ENCODE measurements around the gene BCKDHA. TPM values are rescaled to one million over a fixed set of nuclear protein-coding genes. Genes with fewer than 3 reads are reported as not detected.

The BCKDHA gene
- total and polyA plus RNA-seq, 7 donors = 19.0 to 35.7 (median 32.9) TPM

DNA sequence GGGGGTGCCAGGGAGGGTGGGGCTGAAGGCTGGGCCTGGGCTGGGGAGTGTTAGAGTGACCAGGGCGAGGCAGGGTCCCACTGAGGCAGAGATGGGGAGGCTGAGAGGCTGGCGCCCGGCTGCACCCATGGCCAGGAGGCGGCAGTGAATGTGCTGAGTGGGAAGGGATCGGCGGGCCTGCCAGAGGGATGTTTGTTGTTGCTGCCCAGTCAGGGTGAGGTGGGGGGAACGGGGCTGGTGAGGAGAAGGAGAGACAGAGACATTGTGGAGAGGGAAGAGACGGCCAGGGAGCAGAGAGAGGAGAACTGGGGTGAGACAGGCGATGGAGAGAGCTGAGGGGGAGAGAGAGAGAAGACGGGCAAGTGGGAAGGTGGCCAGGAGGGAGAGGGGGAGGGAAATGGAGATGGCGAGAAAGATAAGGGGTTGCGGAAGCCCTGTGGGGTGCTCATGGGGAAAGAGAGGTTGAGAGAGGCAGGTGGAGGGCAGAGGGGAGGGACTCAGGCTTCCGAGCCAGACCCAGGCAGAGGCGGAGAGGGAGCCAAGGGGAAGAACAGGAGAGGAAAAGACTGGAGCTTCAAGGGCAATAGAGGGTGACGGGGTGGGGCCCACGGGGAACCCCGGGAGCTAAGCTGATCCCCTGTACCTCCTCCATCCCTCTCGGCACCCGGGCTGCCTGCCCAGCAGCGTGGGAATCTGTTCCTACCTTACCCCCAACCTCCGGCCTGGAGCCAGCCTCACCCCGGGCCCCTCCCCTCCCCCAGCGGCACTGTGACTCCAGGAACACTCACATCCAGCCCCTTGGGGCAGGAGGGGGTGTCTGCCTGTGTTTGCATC is 30.2 kb downstream of the BCKDHA start:
- no peaks in the 10 kb centered on the region for H3K27me3 ChIP-seq
- intact Hi-C loops (cut with DNase I) = no loop called here

DNA sequence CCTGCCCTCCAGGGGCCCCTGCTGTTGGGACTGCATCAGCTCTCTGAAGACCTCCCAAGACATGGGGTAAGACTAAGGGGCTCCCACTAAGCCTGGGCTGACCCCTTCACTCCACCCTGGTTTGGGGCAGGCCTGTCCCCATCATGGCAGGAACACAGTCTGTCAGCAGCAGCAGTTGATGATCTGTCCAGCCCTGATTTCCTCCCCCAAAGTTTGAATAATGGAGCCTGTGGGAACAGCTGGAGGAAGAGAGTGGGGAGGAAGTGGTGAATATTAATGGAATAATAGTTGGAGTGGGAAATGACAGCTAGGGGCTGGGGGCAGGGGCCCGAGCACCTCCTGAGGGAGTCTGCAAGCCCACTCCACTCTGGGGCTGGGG is 30.9 kb downstream of the BCKDHA start:
- Histone ChIP-seq H3K4me1 (peaks cover 0 to 40% (median 34%) of the 10 kb centered on the region in 4 donors), H3K4me3 (peak overlapping the region; percentile 36 to 63 (median 56)), H3K27ac (peak overlapping the region; percentile 82 to 89 (median 86)), H3K27me3 (no peaks in the 10 kb centered on the region), H3K9me3 (no peaks in the 10 kb centered on the region), H3K36me3 (peaks cover 0 to 50% (median 18%) of the 10 kb centered on the region in 4 donors)
- intact Hi-C loops (cut with DNase I) = no loop called here
- WGBS, 2 donors = 49 to 83% methylated on average over 1 of the region's 1 CpG
- no peak for DNase-seq
- TF ChIP-seq CTCF (IDR thresholded peaks at IDR 0.05) (no peak), POLR2AphosphoS5 (IDR thresholded peaks at IDR 0.05) (no peak), EP300 (IDR thresholded peaks at IDR 0.05) (no peak), POLR2A (IDR thresholded peaks at IDR 0.05) (no peak)

More for the DNA sequence above, 30.2 kb downstream of the BCKDHA start:
- no peak for TF ChIP-seq POLR2AphosphoS5 (IDR thresholded peaks at IDR 0.05)
- no peak for TF ChIP-seq CTCF (IDR thresholded peaks at IDR 0.05)
- no peak for TF ChIP-seq EP300 (IDR thresholded peaks at IDR 0.05)
- no peak for TF ChIP-seq POLR2A (IDR thresholded peaks at IDR 0.05)
- peak overlapping the region; percentile 82 to 89 (median 86) for H3K27ac ChIP-seq
- no peak for DNase-seq
- peaks cover 0 to 40% (median 34%) of the 10 kb centered on the region in 4 donors for H3K4me1 ChIP-seq
- 2 to 6% methylated on average over 23 of the region's 23 CpGs for WGBS, 2 donors
- H3K4me3 ChIP-seq = peak overlapping the region; percentile 36 to 63 (median 56)
- H3K9me3 ChIP-seq = no peaks in the 10 kb centered on the region
- peaks cover 4 to 50% (median 21%) of the 10 kb centered on the region in 4 donors for H3K36me3 ChIP-seq

DNA sequence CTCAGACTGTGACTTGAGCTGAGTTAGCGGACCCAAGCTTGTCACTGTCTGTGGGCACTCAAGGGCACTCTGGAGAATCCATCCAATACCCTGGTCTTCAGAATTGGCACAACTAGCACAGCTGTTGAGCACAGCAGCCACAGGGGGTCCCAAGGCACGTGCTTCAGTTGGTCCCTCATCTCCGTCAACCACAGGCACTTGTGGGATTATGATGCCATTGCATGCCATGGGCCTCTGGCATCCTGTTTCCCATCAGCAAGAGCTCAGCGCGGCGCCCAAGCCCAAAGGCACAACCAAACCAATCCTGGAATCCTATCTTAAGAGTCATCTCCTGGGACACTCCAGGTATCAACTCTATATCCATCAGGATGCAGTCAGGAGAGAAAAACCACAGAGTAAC is 33.3 kb downstream of the BCKDHA start:
- no peak overlapping the region for H3K4me3 ChIP-seq
- intact Hi-C loops (cut with DNase I) = no loop called here
- H3K27ac ChIP-seq = no peak overlapping the region
- TF ChIP-seq POLR2AphosphoS5 (IDR thresholded peaks at IDR 0.05) = no peak
- no peak for TF ChIP-seq POLR2A (IDR thresholded peaks at IDR 0.05)
- no peak for TF ChIP-seq EP300 (IDR thresholded peaks at IDR 0.05)
- no peak for TF ChIP-seq CTCF (IDR thresholded peaks at IDR 0.05)
- no peaks in the 10 kb centered on the region for H3K9me3 ChIP-seq
- peaks cover 0 to 30% (median 16%) of the 10 kb centered on the region in 4 donors for H3K36me3 ChIP-seq
- WGBS, 2 donors = 89 to 94% methylated on average over 6 of the region's 6 CpGs
- H3K27me3 ChIP-seq = no peaks in the 10 kb centered on the region
- peaks cover 0 to 28% (median 26%) of the 10 kb centered on the region in 4 donors for H3K4me1 ChIP-seq
- no peak for DNase-seq

DNA sequence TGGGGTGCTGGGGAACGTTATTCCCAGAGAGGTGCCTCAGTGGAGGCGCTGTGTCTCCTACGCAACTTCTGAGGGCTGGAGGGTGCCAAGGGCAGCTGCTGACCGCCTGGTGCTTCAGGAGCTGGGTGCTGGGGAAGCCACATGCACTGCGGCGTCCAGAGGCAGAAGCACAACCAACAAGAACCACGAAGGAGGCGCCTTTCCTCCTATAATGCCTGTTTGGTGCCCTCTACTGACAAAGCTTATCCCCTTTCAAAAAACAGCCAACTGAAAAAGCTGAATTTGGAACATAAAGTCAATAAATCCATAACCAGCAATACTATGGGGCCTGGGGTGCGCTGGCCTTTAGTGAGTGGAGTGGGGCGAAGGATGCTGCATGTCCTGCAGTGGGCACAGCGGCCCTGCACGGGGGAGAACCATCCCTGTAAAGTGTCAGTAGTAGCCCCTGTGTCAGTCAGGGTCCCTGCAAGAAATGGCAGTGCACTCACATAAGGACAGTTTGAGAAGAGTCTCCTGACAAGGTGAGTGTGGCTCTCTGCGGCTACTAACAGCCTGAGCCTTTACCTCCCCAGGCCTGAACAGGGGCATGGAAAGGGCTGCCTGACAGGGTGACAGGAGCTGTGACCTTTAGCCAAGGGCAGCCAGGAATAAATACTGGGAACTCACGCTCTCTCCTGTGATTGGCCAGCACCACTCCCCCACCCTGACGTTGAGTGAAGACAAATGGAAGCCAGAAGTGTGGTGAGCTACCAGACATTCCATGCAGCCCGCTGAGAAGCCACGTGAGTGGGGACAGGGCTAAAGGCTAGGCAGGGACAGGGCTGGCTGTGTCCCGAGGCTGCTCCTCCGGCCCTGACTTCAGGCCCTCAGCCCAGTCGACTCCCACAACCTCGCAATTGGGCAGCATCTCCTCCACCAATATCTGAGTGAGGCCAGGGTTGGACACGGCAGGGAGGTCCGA is 34.1 kb downstream of the BCKDHA start:
- Histone ChIP-seq H3K4me3 (no peak overlapping the region), H3K36me3 (peaks cover 0 to 38% (median 16%) of the 10 kb centered on the region in 4 donors), H3K9me3 (no peaks in the 10 kb centered on the region), H3K27ac (no peak overlapping the region), H3K27me3 (no peaks in the 10 kb centered on the region), H3K4me1 (peaks cover 0 to 20% (median 18%) of the 10 kb centered on the region in 4 donors)
- DNase-seq = no peak
- 73 to 80% methylated on average over 23 of the region's 23 CpGs for WGBS, 2 donors
- intact Hi-C loops (cut with DNase I) = no loop called here
- TF ChIP-seq POLR2AphosphoS5 (IDR thresholded peaks at IDR 0.05) = no peak

DNA sequence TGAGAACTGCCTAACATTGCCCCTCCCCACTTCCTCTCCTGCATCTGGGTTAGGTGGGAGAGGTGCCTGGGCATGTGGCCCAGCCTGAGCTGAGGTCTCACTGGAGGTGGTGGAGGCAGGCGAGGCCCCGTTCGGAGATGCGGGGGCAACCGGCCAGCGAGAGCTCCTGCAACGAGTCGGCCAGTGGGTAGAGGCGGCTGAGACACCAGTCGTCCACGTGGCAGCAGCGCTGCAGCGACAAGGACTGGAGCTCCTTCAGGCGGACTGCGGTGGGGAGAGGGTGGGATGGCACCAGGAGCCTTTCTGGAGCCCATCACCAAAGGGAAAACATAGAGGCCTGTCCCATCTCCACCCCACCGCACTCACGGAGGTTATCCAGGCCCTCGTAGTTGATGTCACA is 35.6 kb downstream of the BCKDHA start:
- H3K27me3 ChIP-seq = no peaks in the 10 kb centered on the region
- peaks cover 0 to 52% (median 16%) of the 10 kb centered on the region in 4 donors for H3K36me3 ChIP-seq
- no peak for DNase-seq
- WGBS, 2 donors = 91 to 96% methylated on average over 18 of the region's 18 CpGs
- intact Hi-C loops (cut with DNase I) = no loop called here
- no peak overlapping the region for H3K27ac ChIP-seq
- no peaks in the 10 kb centered on the region for H3K9me3 ChIP-seq
- H3K4me3 ChIP-seq = no peak overlapping the region
- H3K4me1 ChIP-seq = peaks cover 0 to 7% (median 7%) of the 10 kb centered on the region in 4 donors
- TF ChIP-seq POLR2A (IDR thresholded peaks at IDR 0.05) (no peak), POLR2AphosphoS5 (IDR thresholded peaks at IDR 0.05) (no peak), EP300 (IDR thresholded peaks at IDR 0.05) (no peak), CTCF (IDR thresholded peaks at IDR 0.05) (no peak)
